Measurements from ENCODE around the gene MTAP.

DNA sequence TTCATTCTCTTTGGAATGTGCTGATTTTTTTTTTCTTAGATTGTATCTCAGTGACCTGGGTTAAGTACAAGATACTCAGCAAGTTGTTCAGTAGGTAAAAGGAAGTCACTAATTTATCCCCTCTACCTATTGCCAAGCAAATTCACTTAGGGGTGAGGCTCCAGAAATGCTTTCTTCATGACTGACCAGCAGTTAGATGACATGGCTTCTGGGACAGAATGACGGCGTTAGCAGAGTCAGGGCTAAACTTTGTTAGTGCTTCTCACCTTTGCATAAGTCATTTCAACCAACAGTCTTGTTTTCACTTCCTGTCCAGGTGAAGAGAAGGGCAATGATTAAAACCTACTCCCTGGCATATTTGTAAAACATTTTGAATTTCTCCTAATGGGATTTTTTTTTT, 20.2 kb upstream of the MTAP start:
- TF ChIP-seq, protein P1, sequence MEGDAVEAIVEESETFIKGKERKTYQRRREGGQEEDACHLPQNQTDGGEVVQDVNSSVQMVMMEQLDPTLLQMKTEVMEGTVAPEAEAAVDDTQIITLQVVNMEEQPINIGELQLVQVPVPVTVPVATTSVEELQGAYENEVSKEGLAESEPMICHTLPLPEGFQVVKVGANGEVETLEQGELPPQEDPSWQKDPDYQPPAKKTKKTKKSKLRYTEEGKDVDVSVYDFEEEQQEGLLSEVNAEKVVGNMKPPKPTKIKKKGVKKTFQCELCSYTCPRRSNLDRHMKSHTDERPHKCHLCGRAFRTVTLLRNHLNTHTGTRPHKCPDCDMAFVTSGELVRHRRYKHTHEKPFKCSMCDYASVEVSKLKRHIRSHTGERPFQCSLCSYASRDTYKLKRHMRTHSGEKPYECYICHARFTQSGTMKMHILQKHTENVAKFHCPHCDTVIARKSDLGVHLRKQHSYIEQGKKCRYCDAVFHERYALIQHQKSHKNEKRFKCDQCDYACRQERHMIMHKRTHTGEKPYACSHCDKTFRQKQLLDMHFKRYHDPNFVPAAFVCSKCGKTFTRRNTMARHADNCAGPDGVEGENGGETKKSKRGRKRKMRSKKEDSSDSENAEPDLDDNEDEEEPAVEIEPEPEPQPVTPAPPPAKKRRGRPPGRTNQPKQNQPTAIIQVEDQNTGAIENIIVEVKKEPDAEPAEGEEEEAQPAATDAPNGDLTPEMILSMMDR (IDR thresholded peaks at IDR 0.05): no peak
- TF ChIP-seq POLR2A (IDR thresholded peaks at IDR 0.05): no peak
